Measurements from ENCODE around the gene APP. TPM values are rescaled to one million over a fixed set of nuclear protein-coding genes. Genes with fewer than 3 reads are reported as not detected.

Gene APP
- total and polyA plus RNA-seq, 2 of the 13 experiments (the other 11 are each of a cell fraction or from before 2014, with no cell fraction given): 70.6 to 262 TPM

DNA sequence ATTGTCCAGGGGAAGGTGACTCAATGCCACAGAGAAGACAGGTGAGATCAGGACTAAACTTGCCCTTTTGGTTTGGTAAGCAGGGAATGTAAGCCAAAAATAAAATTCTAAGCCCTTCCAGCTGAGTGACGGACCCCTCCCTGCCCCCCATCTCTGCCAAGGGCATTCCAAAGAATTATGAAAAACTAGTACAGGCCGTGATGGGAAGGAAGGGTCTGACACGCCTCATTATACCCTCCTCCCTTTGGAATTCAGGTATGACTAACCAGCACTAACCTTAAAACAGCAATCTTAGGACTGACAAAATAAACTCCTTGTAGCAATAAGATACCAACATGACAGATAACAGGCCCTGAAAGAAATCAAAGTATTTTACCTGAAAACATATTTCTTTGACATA is 336.2 kb downstream of the APP start:
- H3K27me3 ChIP-seq (ENCODE audit: control insufficient read depth in 1 of 2, insufficient read depth in 2 of 2, low read length in 2 of 2): no peaks in the 10 kb centered on the region
- no peaks in the 10 kb centered on the region for H3K79me2 ChIP-seq (ENCODE audit: insufficient read depth, low read length)
- ChIA-PET POLR2A (no interaction called here), CTCF (ENCODE audit: low intra/inter-chr PET ratio, low total read pairs) (no interaction called here)
- BruUV-seq (replicated peaks): no TSS peak
- no peak for DNase-seq (ENCODE audit: low spot score)
- no peaks in the 10 kb centered on the region for H3K36me3 ChIP-seq (replicated peaks in 1 of 2; ENCODE audit: control insufficient read depth in 1 of 2, insufficient read depth in 2 of 2, low read length in 2 of 2)
- TF ChIP-seq KAT2B (IDR thresholded peaks at IDR 0.05; ENCODE audit: borderline replicate concordance, low read depth, low read length): no peak
- TF ChIP-seq HMGA1 (CRISPR knock-in tag; conservative IDR thresholded peaks at IDR 0.05): no peak
- TF ChIP-seq HES4 (CRISPR knock-in tag; IDR thresholded peaks at IDR 0.05; ENCODE audit: borderline replicate concordance): no peak
- TF ChIP-seq, protein P1, sequence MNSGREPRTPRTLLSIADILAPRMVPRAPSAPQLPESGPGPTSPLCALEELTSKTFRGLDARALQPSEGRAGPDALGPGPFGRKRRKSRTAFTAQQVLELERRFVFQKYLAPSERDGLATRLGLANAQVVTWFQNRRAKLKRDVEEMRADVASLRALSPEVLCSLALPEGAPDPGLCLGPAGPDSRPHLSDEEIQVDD (CRISPR knock-in tag; IDR thresholded peaks at IDR 0.05; ENCODE audit: borderline replicate concordance): no peak
- TF ChIP-seq, protein P2, sequence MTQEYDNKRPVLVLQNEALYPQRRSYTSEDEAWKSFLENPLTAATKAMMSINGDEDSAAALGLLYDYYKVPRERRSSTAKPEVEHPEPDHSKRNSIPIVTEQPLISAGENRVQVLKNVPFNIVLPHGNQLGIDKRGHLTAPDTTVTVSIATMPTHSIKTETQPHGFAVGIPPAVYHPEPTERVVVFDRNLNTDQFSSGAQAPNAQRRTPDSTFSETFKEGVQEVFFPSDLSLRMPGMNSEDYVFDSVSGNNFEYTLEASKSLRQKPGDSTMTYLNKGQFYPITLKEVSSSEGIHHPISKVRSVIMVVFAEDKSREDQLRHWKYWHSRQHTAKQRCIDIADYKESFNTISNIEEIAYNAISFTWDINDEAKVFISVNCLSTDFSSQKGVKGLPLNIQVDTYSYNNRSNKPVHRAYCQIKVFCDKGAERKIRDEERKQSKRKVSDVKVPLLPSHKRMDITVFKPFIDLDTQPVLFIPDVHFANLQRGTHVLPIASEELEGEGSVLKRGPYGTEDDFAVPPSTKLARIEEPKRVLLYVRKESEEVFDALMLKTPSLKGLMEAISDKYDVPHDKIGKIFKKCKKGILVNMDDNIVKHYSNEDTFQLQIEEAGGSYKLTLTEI (CRISPR knock-in tag; conservative IDR thresholded peaks at IDR 0.05): no peak
- no peak for TF ChIP-seq SPEN (CRISPR knock-in tag; IDR thresholded peaks at IDR 0.05; ENCODE audit: low read depth)
- no peak for TF ChIP-seq ZNF563 (CRISPR knock-in tag; IDR thresholded peaks at IDR 0.05)
- TF ChIP-seq ZFP36L2 (CRISPR knock-in tag; IDR thresholded peaks at IDR 0.05): no peak
- TF ChIP-seq FLYWCH1 (CRISPR knock-in tag; IDR thresholded peaks at IDR 0.05): no peak
- TF ChIP-seq, protein P3, sequence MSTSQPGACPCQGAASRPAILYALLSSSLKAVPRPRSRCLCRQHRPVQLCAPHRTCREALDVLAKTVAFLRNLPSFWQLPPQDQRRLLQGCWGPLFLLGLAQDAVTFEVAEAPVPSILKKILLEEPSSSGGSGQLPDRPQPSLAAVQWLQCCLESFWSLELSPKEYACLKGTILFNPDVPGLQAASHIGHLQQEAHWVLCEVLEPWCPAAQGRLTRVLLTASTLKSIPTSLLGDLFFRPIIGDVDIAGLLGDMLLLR (CRISPR knock-in tag; IDR thresholded peaks at IDR 0.05): no peak
- intact Hi-C loops (cut with micrococcal nuclease; ENCODE audit: unreplicated experiment) (no loop called here), in situ Hi-C loops (cut with HindIII; ENCODE audit: extremely low pct_ligation_motif_present, low pct_unique_long_range_greater_than_20kb) (no loop called here)
- FAIRE-seq: no peak
- no peak overlapping the region for H3K4me3 ChIP-seq (replicated peaks in 1 of 3; ENCODE audit: insufficient read depth in 1 of 3, low read depth in 2 of 3, low read length in 3 of 3)
- no peaks in the 10 kb centered on the region for H3K4me1 ChIP-seq (ENCODE audit: insufficient read depth, low read length)
- H4K20me1 ChIP-seq (ENCODE audit: insufficient read depth, low read length): no peaks in the 10 kb centered on the region
- no peak overlapping the region for H3K27ac ChIP-seq (ENCODE audit: extremely low read length, insufficient read depth, low read length)
- ATAC-seq: no peak
- H3K9me3 ChIP-seq (ENCODE audit: low read length): peaks cover 8% of the 10 kb centered on the region; the same call in 1 of the 2 replicates
- H3K4me2 ChIP-seq (ENCODE audit: low read depth, low read length): no peak overlapping the region
- H2AFZ ChIP-seq (ENCODE audit: low read length): no peak overlapping the region
- H3K9ac ChIP-seq (ENCODE audit: insufficient read depth, low read depth, low read length): no peak overlapping the region
- WGBS (ENCODE audit: low lambda C conversion rate): 11% methylated on average over 3 of the region's 3 CpGs

Measured in HepG2 (cell line).